Measurements from ENCODE around the gene EPS15. TPM values are rescaled to one million over a fixed set of nuclear protein-coding genes. Genes with fewer than 3 reads are reported as not detected.

The EPS15 gene
- total and polyA plus RNA-seq, 10 of the 15 experiments (the other 5 are each of a cell fraction or from before 2014, with no cell fraction given): 24.7 to 87.8 (median 56.3) TPM

- Histone ChIP-seq H2AFZ (ENCODE audit: control insufficient read depth, low read depth, low read length) (no peak overlapping the region), H3K4me3 (no peak overlapping the region), H3K79me2 (ENCODE audit: control insufficient read depth, insufficient read depth, low read length) (no peaks in the 10 kb centered on the region; the same call in 1 of the 2 replicates), H3K27me3 (replicated peaks in 1 of 2; ENCODE audit: control insufficient read depth in 2 of 2, insufficient read depth in 2 of 2, low read length in 1 of 2) (no peaks in the 10 kb centered on the region), H3K36me3 (ENCODE audit: control insufficient read depth in 2 of 2, insufficient read depth in 2 of 2, low read length in 1 of 2) (peaks cover 3 to 20% of the 10 kb centered on the region in 2 experiments), H3K4me1 (ENCODE audit: control insufficient read depth, insufficient read depth, low read length) (no peaks in the 10 kb centered on the region), H3K27ac (ENCODE audit: control insufficient read depth, insufficient read depth) (no peak overlapping the region), H3K4me2 (ENCODE audit: control insufficient read depth, insufficient read depth) (no peak overlapping the region), H4K20me1 (ENCODE audit: control insufficient read depth, insufficient read depth) (no peaks in the 10 kb centered on the region), H3K9ac (ENCODE audit: control insufficient read depth, insufficient read depth, low read length) (no peak overlapping the region), H3K9me3 (replicated peaks; ENCODE audit: control insufficient read depth, insufficient read depth, low read length) (no peaks in the 10 kb centered on the region)
- no peak for TF ChIP-seq RBBP5 (conservative IDR thresholded peaks at IDR 0.05)
- no peak for TF ChIP-seq USF1 (IDR thresholded peaks at IDR 0.05; ENCODE audit: borderline replicate concordance, extremely low read length, insufficient read depth, low read depth, low read length)
- TF ChIP-seq POLR2AphosphoS5 (IDR thresholded peaks at IDR 0.05; ENCODE audit: low read length): no peak
- no peak for TF ChIP-seq MYB (IDR thresholded peaks at IDR 0.05; ENCODE audit: borderline replicate concordance, low read depth, low read length)
- TF ChIP-seq HDAC2 (IDR thresholded peaks at IDR 0.05): no peak
- no peak for TF ChIP-seq NRF1 (conservative IDR thresholded peaks at IDR 0.05; ENCODE audit: low read depth, low read length)
- TF ChIP-seq KLF5 (IDR thresholded peaks at IDR 0.05; ENCODE audit: partially characterized antibody): no peak
- no peak for TF ChIP-seq ZNF687 (IDR thresholded peaks at IDR 0.05)
- TF ChIP-seq SP1 (IDR thresholded peaks at IDR 0.05; ENCODE audit: low read depth, low read length): no peak
- TF ChIP-seq CREM (IDR thresholded peaks at IDR 0.05; ENCODE audit: low read depth): no peak
- no peak for TF ChIP-seq SPI1 (IDR thresholded peaks at IDR 0.05; ENCODE audit: borderline replicate concordance, insufficient read depth, low read depth, low read length)
- TF ChIP-seq BCL11A (IDR thresholded peaks at IDR 0.05; ENCODE audit: low read depth, low read length): no peak
- TF ChIP-seq CTCF (IDR thresholded peaks at IDR 0.05 in 2 of 3, conservative IDR thresholded peaks at IDR 0.05 in 1 of 3; ENCODE audit: control insufficient read depth in 2 of 3, extremely low read depth in 1 of 3, insufficient read depth in 1 of 3, low read depth in 3 of 3, low read length in 3 of 3): no peak
- no peak for TF ChIP-seq SUZ12 (IDR thresholded peaks at IDR 0.05; ENCODE audit: unreplicated experiment)
- no peak for TF ChIP-seq MYC (IDR thresholded peaks at IDR 0.05; ENCODE audit: insufficient read depth, insufficient read length, insufficient replicate concordance, low read length, severe bottlenecking)
- no peak for TF ChIP-seq RFX5 (IDR thresholded peaks at IDR 0.05; ENCODE audit: low read depth, low read length)
- TF ChIP-seq YY1 (IDR thresholded peaks at IDR 0.05; ENCODE audit: low read depth, low read length): no peak
- no peak for TF ChIP-seq SIN3A (IDR thresholded peaks at IDR 0.05; ENCODE audit: low read depth, low read length)
- no peak for TF ChIP-seq ZNF384 (IDR thresholded peaks at IDR 0.05; ENCODE audit: borderline replicate concordance, low read depth, low read length)
- DNase-seq (ENCODE audit: low read depth, low spot score): no peak
- ChIA-PET RAD21 (ENCODE audit: unreplicated experiment) (interaction anchor here (1.3 kb wide), 1 partner anchor 19 kb away, joined by 3 read pairs; no protein-coding TSS in a partner anchor), SMC1A (ENCODE audit: uncharacterized antibody, unreplicated experiment) (interaction anchor here (0.7 to 1.0 kb wide), 2 partner anchors 26 to 75 kb away, joined by 3 to 4 read pairs; no protein-coding TSS in a partner anchor), CTCF (interaction anchor here (1.1 kb wide), 1 partner anchor 8 kb away, joined by 4 read pairs; no protein-coding TSS in a partner anchor), POLR2A (no interaction called here)
- 100% methylated on average over 3 of the region's 3 CpGs for WGBS (ENCODE audit: insufficient coverage, insufficient replicate concordance, low lambda C conversion rate, missing lambda C conversion rate)
- FAIRE-seq: no peak
- in situ Hi-C loops (cut with MboI) (no loop called here), intact Hi-C loops (cut with micrococcal nuclease; ENCODE audit: unreplicated experiment) (no loop called here)
- no TSS peak for BruUV-seq (replicated peaks)
- no peak for ATAC-seq
Observed at GRCh38 chr1:51469518-51469917, 49.5 kb downstream of the EPS15 start.
